OCI-LY3 (cell line): ENCODE results near the gene P2RX3.

Experiments used
- CTCF ChIP-seq: fragments of 200-600, 300-600 bp; sonication (generic); IDR thresholded peaks from 2 replicates; pipeline ENCODE4 v1.5.1; 2014; ENCODE audit warnings: antibody characterized with exemption, low read length, low read depth
- EZH2phosphoT487 ChIP-seq: fragments of 200-600 bp; shearing (Covaris generic); IDR thresholded peaks from 2 replicates; pipeline ENCODE4 v1.6.1; 2018; ENCODE audit warnings: antibody characterized with exemption, mixed run types, low read depth

GRCh38 chr11:57341250-57341808 lies 3.2 kb downstream of the P2RX3 start:
- TF ChIP-seq CTCF = no peak
- no peak for TF ChIP-seq EZH2phosphoT487
